H1 (cell line): ENCODE measurements around the gene PTCHD1. TPM values are rescaled to one million over a fixed set of nuclear protein-coding genes. Genes with fewer than 3 reads are reported as not detected.

Experiments used
- CTCF ChIA-PET: fragments of 300-600 bp; sonication (Branson Sonifier 250); formaldehyde crosslinking; loops from one replicate; lab custom pipeline; 2021; ENCODE audit not compliant: partially characterized antibody; lab: Charles Lee
- POLR2A ChIA-PET: fragments of 300-600 bp; sonication (Branson Sonifier 250); formaldehyde crosslinking; loops from one replicate; lab custom pipeline; 2021; ENCODE audit warnings: inconsistent platforms; ENCODE audit not compliant: partially characterized antibody; lab: Charles Lee
- DNase-seq, 2 experiments: peaks; one replicate each; pipeline versions ENCODE4 v3.0.0 to v3.0.0-alpha.2; 2010 to 2022; ENCODE audit warnings: low spot score in 2 of 2, low read depth in 1 of 2, mixed read lengths in 1 of 2
- FAIRE-seq: peaks from 2 replicates; lab custom pipeline; 2011; peaks lifted over from hg19 to GRCh38; lab: Jason Lieb, UNC
- H2AFZ ChIP-seq: 2 replicates; pipeline ENCODE4 v1.8.1; 2012; ENCODE audit warnings: low read length, inconsistent platforms
- H2AK5ac ChIP-seq: 2 replicates; pipeline ENCODE4 v1.6.1; 2013; ENCODE audit warnings: low read depth, low read length
- H2BK120ac ChIP-seq: replicated peaks from 2 replicates; pipeline ENCODE3; 2013; ENCODE audit warnings: low read depth, low read length, inconsistent platforms
- H2BK12ac ChIP-seq: 2 replicates; pipeline ENCODE4 v1.6.1; 2013; ENCODE audit warnings: low read depth, low read length
- H2BK15ac ChIP-seq: 2 replicates; pipeline ENCODE4 v1.6.1; 2013; ENCODE audit warnings: low read length
- H2BK20ac ChIP-seq: 2 replicates; pipeline ENCODE4 v1.6.1; 2013; ENCODE audit warnings: low read length
- H2BK5ac ChIP-seq: 2 replicates; pipeline ENCODE4 v1.6.1; 2013; ENCODE audit warnings: low read depth, low read length
- H3K14ac ChIP-seq: 2 replicates; pipeline ENCODE4 v1.6.1; 2013; ENCODE audit warnings: inconsistent platforms; ENCODE audit not compliant: insufficient read length
- H3K18ac ChIP-seq: 2 replicates; pipeline ENCODE4 v1.6.1; 2013; ENCODE audit warnings: low read length; ENCODE audit errors: extremely low read depth
- H3K23ac ChIP-seq: 2 replicates; pipeline ENCODE4 v1.6.1; 2013; ENCODE audit warnings: inconsistent platforms; ENCODE audit not compliant: insufficient read length
- H3K23me2 ChIP-seq: 2 replicates; pipeline ENCODE4 v1.6.1; 2013; ENCODE audit warnings: low read depth, low read length
- H3K27ac ChIP-seq: 2 replicates; pipeline ENCODE4 v1.6.1; 2011; ENCODE audit warnings: low read depth, low read length, inconsistent platforms
- H3K27me3 ChIP-seq, 4 experiments: replicated peaks in 1 of 4; 1 replicate in 1 of 4; 2 replicates in 3 of 4; pipeline versions ENCODE4 v1.6.1 to v1.8.1; 2011 to 2013; ENCODE audit warnings: low read length in 3 of 4, mild to moderate bottlenecking in 3 of 4, inconsistent platforms in 2 of 4, mixed read lengths in 2 of 4, moderate library complexity in 1 of 4; ENCODE audit not compliant: control insufficient read depth in 3 of 4, insufficient read depth in 3 of 4; ENCODE audit errors: extremely low read depth in 1 of 4
- H3K36me3 ChIP-seq, 4 experiments: 2 replicates each; pipeline versions ENCODE4 v1.6.1 to v1.8.1; 2011 to 2013; ENCODE audit warnings: mild to moderate bottlenecking in 4 of 4, low read length in 3 of 4, moderate library complexity in 2 of 4, control low read depth in 1 of 4, inconsistent platforms in 1 of 4; ENCODE audit not compliant: insufficient read depth in 4 of 4, control insufficient read depth in 2 of 4
- H3K4ac ChIP-seq: replicated peaks from 2 replicates; pipeline ENCODE3; 2013; ENCODE audit warnings: low read length, low read depth, mixed read lengths, inconsistent platforms; ENCODE audit not compliant: insufficient read length
- H3K4me1 ChIP-seq, 4 experiments: replicated peaks in 1 of 4; 1 replicate in 1 of 4; 2 replicates in 3 of 4; pipeline versions ENCODE4 v1.6.1 to v1.8.1; 2011 to 2013; ENCODE audit warnings: low read length in 3 of 4, inconsistent platforms in 2 of 4, mixed read lengths in 1 of 4; ENCODE audit not compliant: insufficient read depth in 4 of 4, control insufficient read depth in 3 of 4
- H3K4me2 ChIP-seq, 2 experiments: 2 replicates each; pipeline versions ENCODE4 v1.6.1 to v1.8.1; 2011 to 2013; ENCODE audit warnings: low read depth in 2 of 2, low read length in 2 of 2, control low read depth in 1 of 2, inconsistent platforms in 1 of 2, mild to moderate bottlenecking in 1 of 2; ENCODE audit not compliant: insufficient read depth in 1 of 2
- H3K4me3 ChIP-seq, 4 experiments: fragments of 200-600, 300-600 bp in 1 of 4; sonication (generic), shearing (Covaris generic), sonication (Bioruptor Twin) in 1 of 4; 2 replicates each; pipeline versions ENCODE4 v1.5.1 to v1.8.1; 2011 to 2016; ENCODE audit warnings: low read length in 4 of 4, low read depth in 3 of 4, control low read depth in 2 of 4, inconsistent platforms in 2 of 4, mild to moderate bottlenecking in 2 of 4, mixed read lengths in 1 of 4, moderate library complexity in 1 of 4; ENCODE audit not compliant: insufficient read depth in 2 of 4; ENCODE audit errors: extremely low read depth in 1 of 4
- H3K56ac ChIP-seq: replicated peaks from 2 replicates; pipeline ENCODE3; 2013; ENCODE audit warnings: low read depth, mild to moderate bottlenecking, mixed read lengths, low read length, inconsistent platforms; ENCODE audit not compliant: insufficient read length
- H3K79me1 ChIP-seq: 2 replicates; pipeline ENCODE4 v1.6.1; 2013; ENCODE audit warnings: low read depth, low read length, control low read depth
- H3K79me2 ChIP-seq, 2 experiments: 2 replicates each; pipeline versions ENCODE4 v1.6.1 to v1.8.1; 2012 to 2013; ENCODE audit warnings: low read length in 2 of 2, mild to moderate bottlenecking in 2 of 2, inconsistent platforms in 1 of 2; ENCODE audit not compliant: insufficient read depth in 2 of 2, control insufficient read depth in 1 of 2
- H3K9ac ChIP-seq, 4 experiments: replicated peaks in 1 of 4; 1 replicate in 1 of 4; 2 replicates in 3 of 4; pipeline versions ENCODE4 v1.6.1 to v1.8.1; 2011 to 2013; ENCODE audit warnings: low read depth in 3 of 4, low read length in 3 of 4, control low read depth in 2 of 4, mild to moderate bottlenecking in 2 of 4, moderate library complexity in 2 of 4, inconsistent platforms in 1 of 4; ENCODE audit errors: extremely low read depth in 1 of 4
- H3K9me3 ChIP-seq, 2 experiments: 2 replicates each; pipeline versions ENCODE4 v1.6.1 to v1.8.1; 2012 to 2013; ENCODE audit warnings: mild to moderate bottlenecking in 2 of 2, moderate library complexity in 2 of 2, control low read depth in 1 of 2, inconsistent platforms in 1 of 2, low read depth in 1 of 2, low read length in 1 of 2, mixed read lengths in 1 of 2; ENCODE audit not compliant: insufficient read depth in 2 of 2
- H4K20me1 ChIP-seq, 2 experiments: replicated peaks in 1 of 2; 2 replicates each; pipeline versions ENCODE3 to v1.8.1; 2011 to 2013; ENCODE audit warnings: inconsistent platforms in 2 of 2, low read length in 2 of 2, mild to moderate bottlenecking in 1 of 2; ENCODE audit not compliant: insufficient read depth in 2 of 2, control insufficient read depth in 1 of 2
- H4K5ac ChIP-seq: 2 replicates; pipeline ENCODE4 v1.6.1; 2013; ENCODE audit warnings: low read length, low read depth, mixed read lengths, inconsistent platforms; ENCODE audit not compliant: insufficient read length
- H4K8ac ChIP-seq: 2 replicates; pipeline ENCODE4 v1.8.0; 2013; ENCODE audit warnings: mild to moderate bottlenecking, moderate library complexity, low read length, inconsistent platforms; ENCODE audit not compliant: insufficient read depth; ENCODE audit errors: extremely low read depth
- H4K91ac ChIP-seq: replicated peaks from 2 replicates; pipeline ENCODE3; 2013; ENCODE audit warnings: low read length, mixed read lengths, inconsistent platforms; ENCODE audit not compliant: insufficient read length
- CEBPB ChIP-seq: IDR thresholded peaks from 2 replicates; pipeline ENCODE4 v1.6.1; 2012; ENCODE audit warnings: low read depth, low read length
- CTCF ChIP-seq, 3 experiments: IDR thresholded peaks; 1 replicate in 2 of 3; 2 replicates in 1 of 3; pipeline versions ENCODE4 v1.5.1 to v1.6.1; 2011; ENCODE audit warnings: low read length in 3 of 3, mild to moderate bottlenecking in 3 of 3, inconsistent platforms in 2 of 3, low read depth in 1 of 3, moderate library complexity in 1 of 3; ENCODE audit not compliant: insufficient read depth in 1 of 3; ENCODE audit errors: control extremely low read depth in 1 of 3
- EP300 ChIP-seq, 2 experiments: IDR thresholded peaks; 1 replicate in 1 of 2; 2 replicates in 1 of 2; pipeline ENCODE4 v1.6.1; 2011 to 2012; ENCODE audit warnings: low read depth in 2 of 2, low read length in 2 of 2, mild to moderate bottlenecking in 2 of 2, borderline replicate concordance in 1 of 2, inconsistent platforms in 1 of 2, moderate library complexity in 1 of 2
- GTF2F1 ChIP-seq: IDR thresholded peaks from 2 replicates; pipeline ENCODE4 v1.6.1; 2012; ENCODE audit warnings: low read depth, low read length, improper control_type of control experiment, borderline replicate concordance
- JUN ChIP-seq: IDR thresholded peaks from 2 replicates; pipeline ENCODE4 v1.6.1; 2011; ENCODE audit warnings: low read depth, mild to moderate bottlenecking, improper control_type of control experiment, low read length
- JUND ChIP-seq: IDR thresholded peaks from 2 replicates; pipeline ENCODE4 v1.6.1; 2011; ENCODE audit warnings: mild to moderate bottlenecking, improper control_type of control experiment, low read length
- MAX ChIP-seq: IDR thresholded peaks from 2 replicates; pipeline ENCODE4 v1.6.1; 2012; ENCODE audit warnings: inconsistent platforms
- POLR2A ChIP-seq, 2 experiments: IDR thresholded peaks; 1 replicate in 1 of 2; 2 replicates in 1 of 2; pipeline ENCODE4 v1.6.1; 2011; ENCODE audit warnings: low read depth in 2 of 2, low read length in 2 of 2, mild to moderate bottlenecking in 2 of 2; ENCODE audit errors: control extremely low read depth in 1 of 2
- RXRA ChIP-seq: IDR thresholded peaks from 2 replicates; pipeline ENCODE4 v1.6.1; 2011; ENCODE audit warnings: low read depth, mild to moderate bottlenecking, low read length, moderate library complexity; ENCODE audit not compliant: insufficient read depth
- TCF12 ChIP-seq: IDR thresholded peaks from 2 replicates; pipeline ENCODE4 v1.6.1; 2011; ENCODE audit warnings: low read depth, mild to moderate bottlenecking, low read length
- TEAD4 ChIP-seq: IDR thresholded peaks from 2 replicates; pipeline ENCODE4 v1.6.1; 2012; ENCODE audit warnings: low read depth, low read length, inconsistent platforms, mixed read lengths
- YY1 ChIP-seq: IDR thresholded peaks from 2 replicates; pipeline ENCODE4 v1.6.1; 2011; ENCODE audit warnings: low read depth, mild to moderate bottlenecking, low read length
- WGBS, 2 experiments: shearing (Covaris generic) in 1 of 2; methylation state at CpG; one replicate each; pipeline versions ENCODE4 v1.1.6 to v1.1.7; 2013 to 2015; ENCODE audit warnings: low lambda C conversion rate in 2 of 2, mixed read lengths in 2 of 2, inconsistent platforms in 1 of 2, low coverage in 1 of 2, missing lambda C conversion rate in 1 of 2; ENCODE audit not compliant: insufficient replicate concordance in 2 of 2, insufficient coverage in 1 of 2, insufficient read length in 1 of 2; ENCODE audit errors: extremely low coverage in 1 of 2, missing lambda C conversion rate in 1 of 2; 5-methylcytosine and 5-hydroxymethylcytosine counted together
- polyA plus RNA-seq, 7 experiments: library from polyadenylated mRNA; depleted of rRNA in 3 of 7; stranded (reverse) in 5 of 7; unstranded in 2 of 7; fragments of >200 nt in 5 of 7; fragments of 200-250 nt in 2 of 7; gene quantifications; 1 replicate in 5 of 7; 2 replicates in 1 of 7; 4 replicates in 1 of 7; pipeline versions ENCODE4 v1.2.1 to v1.2.3, GENCODE V29; 2011 to 2013; ENCODE audit warnings: missing spikeins in 2 of 7, mixed read lengths in 2 of 7
- total RNA-seq: library from RNA; stranded (reverse); fragmentation: NEBNext Ultra II Directional; extraction: Animal tissue kit (Norgen Biotek cat#: 25700); gene quantifications from 2 replicates; pipeline ENCODE4 v1.2.1, GENCODE V29; 2021

The PTCHD1 gene
- total and polyA plus RNA-seq, 2 of the 8 experiments (the other 6 are each of a cell fraction or from before 2014, with no cell fraction given): 0.53 to 2.4 TPM

- H2BK15ac ChIP-seq: no peak overlapping the region
- no peak overlapping the region for H2BK20ac ChIP-seq
- no peak overlapping the region for H3K4me2 ChIP-seq
- H3K18ac ChIP-seq: no peak overlapping the region
- H3K36me3 ChIP-seq: no peaks in the 10 kb centered on the region
- no peak overlapping the region for H3K4ac ChIP-seq
- POLR2A ChIA-PET: no interaction called here
- H2AFZ ChIP-seq: no peak overlapping the region
- H4K8ac ChIP-seq: no peak overlapping the region
- H3K9ac ChIP-seq: no peak overlapping the region
- H3K79me2 ChIP-seq: no peaks in the 10 kb centered on the region
- H3K4me3 ChIP-seq: no peak overlapping the region
- H3K27me3 ChIP-seq: no peaks in the 10 kb centered on the region
- H3K14ac ChIP-seq: no peak overlapping the region
- H4K20me1 ChIP-seq: no peaks in the 10 kb centered on the region
- H3K9me3 ChIP-seq: no peaks in the 10 kb centered on the region
- H3K23ac ChIP-seq: no peak overlapping the region
- CTCF ChIA-PET: no interaction called here
- no peak overlapping the region for H3K27ac ChIP-seq
- 100% methylated on average over 5 of the region's 5 CpGs; no CpG with 5 or more reads in 1 of the 2 experiments for WGBS, 2 experiments
- peaks cover 0 to 3% (median 0%) of the 10 kb centered on the region in 4 experiments; a peak in 1 of 7 replicates for H3K4me1 ChIP-seq
- no peak overlapping the region for H4K5ac ChIP-seq
- no peak overlapping the region for H2BK12ac ChIP-seq
- H4K91ac ChIP-seq: no peak overlapping the region
- no peak overlapping the region for H2BK120ac ChIP-seq
- no peak overlapping the region for H2BK5ac ChIP-seq
- H3K23me2 ChIP-seq: no peaks in the 10 kb centered on the region
- no peaks in the 10 kb centered on the region for H3K79me1 ChIP-seq
- no peak for FAIRE-seq
- DNase-seq: no peak
- no peak overlapping the region for H2AK5ac ChIP-seq
- no peak overlapping the region for H3K56ac ChIP-seq
- TF ChIP-seq YY1: no peak
- TF ChIP-seq CEBPB: no peak
- TF ChIP-seq MAX: no peak
- no peak for TF ChIP-seq CTCF (IDR thresholded peaks at IDR 0.05; ENCODE audit: control extremely low read depth in 1 of 3, insufficient read depth in 1 of 3, low read depth in 1 of 3, low read length in 3 of 3)
- TF ChIP-seq EP300 (IDR thresholded peaks at IDR 0.05; ENCODE audit: borderline replicate concordance in 1 of 2, low read depth in 2 of 2, low read length in 2 of 2): no peak
- no peak for TF ChIP-seq JUND
- no peak for TF ChIP-seq JUN
- TF ChIP-seq POLR2A (IDR thresholded peaks at IDR 0.05; ENCODE audit: control extremely low read depth in 1 of 2, low read depth in 2 of 2, low read length in 2 of 2): no peak
- TF ChIP-seq TEAD4: no peak
- TF ChIP-seq TCF12: no peak
- TF ChIP-seq RXRA: no peak
- TF ChIP-seq GTF2F1: no peak
These were observed 57.5 kb downstream of the PTCHD1 start for GRCh38 chrX:23392195-23392594.
